H9 (cell line): ENCODE results near the gene CCDC92. TPM values are rescaled to one million over a fixed set of nuclear protein-coding genes. Genes with fewer than 3 reads are reported as not detected.

Experiments used
- DNase-seq: peaks from one replicate; pipeline ENCODE4 v3.0.0-alpha.2; 2017
- H2AFZ ChIP-seq: one replicate; pipeline ENCODE4 v1.6.1; 2013; ENCODE audit warnings: mild to moderate bottlenecking, low read length, control low read depth, moderate library complexity
- H2AK5ac ChIP-seq: 2 replicates; pipeline ENCODE4 v1.6.1; 2013; ENCODE audit warnings: low read length, control low read depth, mixed read lengths; ENCODE audit not compliant: insufficient read length
- H2BK120ac ChIP-seq: one replicate; pipeline ENCODE4 v1.6.1; 2013; ENCODE audit warnings: low read depth, mild to moderate bottlenecking, low read length, control low read depth, inconsistent platforms; ENCODE audit not compliant: poor library complexity, severe bottlenecking
- H2BK12ac ChIP-seq: 2 replicates; pipeline ENCODE4 v1.6.1; 2013; ENCODE audit warnings: low read length, control low read depth, mixed read lengths, low read depth; ENCODE audit not compliant: insufficient read length
- H2BK15ac ChIP-seq: 2 replicates; pipeline ENCODE4 v1.6.1; 2013; ENCODE audit warnings: low read depth, low read length, control low read depth
- H2BK20ac ChIP-seq: one replicate; pipeline ENCODE4 v1.6.1; 2013; ENCODE audit warnings: low read depth, mild to moderate bottlenecking, low read length, control low read depth, inconsistent platforms; ENCODE audit not compliant: poor library complexity, severe bottlenecking
- H2BK5ac ChIP-seq: 2 replicates; pipeline ENCODE4 v1.6.1; 2013; ENCODE audit warnings: low read length, control low read depth, mixed read lengths; ENCODE audit not compliant: insufficient read length
- H3K14ac ChIP-seq: 2 replicates; pipeline ENCODE4 v1.6.1; 2013; ENCODE audit warnings: low read length, control low read depth; ENCODE audit not compliant: insufficient read depth
- H3K18ac ChIP-seq: 2 replicates; pipeline ENCODE4 v1.6.1; 2013; ENCODE audit warnings: low read depth, mild to moderate bottlenecking, mixed read lengths, low read length, control low read depth; ENCODE audit not compliant: insufficient read length
- H3K23ac ChIP-seq: 2 replicates; pipeline ENCODE4 v1.6.1; 2013; ENCODE audit warnings: low read length, control low read depth, mixed read lengths, low read depth; ENCODE audit not compliant: insufficient read length
- H3K23me2 ChIP-seq: 2 replicates; pipeline ENCODE4 v1.6.1; 2013; ENCODE audit warnings: low read depth, mild to moderate bottlenecking, mixed read lengths, low read length, control low read depth; ENCODE audit not compliant: insufficient read length, poor library complexity, severe bottlenecking
- H3K27ac ChIP-seq: 2 replicates; pipeline ENCODE4 v1.5.1; 2013; ENCODE audit warnings: low read length, control low read depth, mixed read lengths, low read depth; ENCODE audit not compliant: insufficient read length
- H3K27me3 ChIP-seq: 2 replicates; pipeline ENCODE4 v1.6.1; 2013; ENCODE audit warnings: low read length, control low read depth, inconsistent platforms; ENCODE audit not compliant: insufficient read depth
- H3K4ac ChIP-seq: 2 replicates; pipeline ENCODE4 v1.6.1; 2013; ENCODE audit warnings: low read depth, mild to moderate bottlenecking, control low read depth, inconsistent platforms, low read length, moderate library complexity
- H3K4me1 ChIP-seq: 2 replicates; pipeline ENCODE4 v1.6.1; 2013; ENCODE audit warnings: low read length, control low read depth, inconsistent platforms; ENCODE audit not compliant: insufficient read depth
- H3K4me2 ChIP-seq: 2 replicates; pipeline ENCODE4 v1.6.1; 2013; ENCODE audit warnings: low read length, control low read depth, mixed read lengths; ENCODE audit not compliant: insufficient read length, insufficient read depth
- H3K56ac ChIP-seq: 2 replicates; pipeline ENCODE4 v1.6.1; 2013; ENCODE audit warnings: low read depth, mild to moderate bottlenecking, mixed read lengths, low read length, control low read depth; ENCODE audit not compliant: insufficient read length
- H3K79me1 ChIP-seq: 2 replicates; pipeline ENCODE4 v1.6.1; 2013; ENCODE audit warnings: low read depth, mild to moderate bottlenecking, moderate library complexity, low read length, control low read depth, inconsistent platforms; ENCODE audit not compliant: insufficient read depth, poor library complexity, severe bottlenecking
- H3K79me2 ChIP-seq: 2 replicates; pipeline ENCODE4 v1.6.1; 2013; ENCODE audit warnings: low read length, control low read depth, inconsistent platforms; ENCODE audit not compliant: insufficient read depth
- H3K9ac ChIP-seq: 2 replicates; pipeline ENCODE4 v1.6.1; 2013; ENCODE audit warnings: low read length, control low read depth, mixed read lengths; ENCODE audit not compliant: insufficient read length; ENCODE audit errors: extremely low read depth
- H3K9me3 ChIP-seq: one replicate; pipeline ENCODE4 v1.6.1; 2013; ENCODE audit warnings: low read depth, low read length, inconsistent platforms; ENCODE audit not compliant: control insufficient read depth
- H3T11ph ChIP-seq: one replicate; pipeline ENCODE4 v1.6.1; 2013; ENCODE audit warnings: mild to moderate bottlenecking, low read length, control low read depth, inconsistent platforms
- H4K20me1 ChIP-seq: one replicate; pipeline ENCODE4 v1.6.1; 2013; ENCODE audit not compliant: control insufficient read depth, insufficient read length, insufficient read depth
- H4K5ac ChIP-seq: 2 replicates; pipeline ENCODE4 v1.6.1; 2013; ENCODE audit warnings: low read depth, mild to moderate bottlenecking, mixed read lengths, low read length, control low read depth; ENCODE audit not compliant: insufficient read length
- H4K8ac ChIP-seq: replicated peaks from 2 replicates; pipeline ENCODE4 v1.6.1; 2013; ENCODE audit warnings: low read length, control low read depth, mixed read lengths, low read depth; ENCODE audit not compliant: insufficient read length
- H4K91ac ChIP-seq: 2 replicates; pipeline ENCODE4 v1.6.1; 2013; ENCODE audit warnings: low read depth, mild to moderate bottlenecking, moderate library complexity, mixed read lengths, low read length, control low read depth; ENCODE audit not compliant: insufficient read length
- H3K27ac Mint-ChIP-seq, 3 experiments: 2 replicates in 2 of 3; 3 replicates in 1 of 3; pipeline ENCODE4 v1.8.0; 2020 to 2021; ENCODE audit warnings: mixed read lengths in 3 of 3, mild to moderate bottlenecking in 1 of 3, moderate library complexity in 1 of 3
- H3K27me3 Mint-ChIP-seq: 2 replicates; pipeline ENCODE4 v1.8.0; 2021; ENCODE audit warnings: low read depth, mild to moderate bottlenecking, moderate library complexity, mixed read lengths
- H3K36me3 Mint-ChIP-seq, 3 experiments: 2 replicates in 2 of 3; 3 replicates in 1 of 3; pipeline ENCODE4 v1.8.0; 2020 to 2021; ENCODE audit warnings: low read depth in 3 of 3, mixed read lengths in 3 of 3; ENCODE audit not compliant: insufficient read depth in 1 of 3
- H3K4me1 Mint-ChIP-seq, 2 experiments: 2 replicates each; pipeline ENCODE4 v1.8.0; 2020; ENCODE audit warnings: mixed read lengths in 2 of 2
- H3K4me3 Mint-ChIP-seq, 2 experiments: 2 replicates in 1 of 2; 3 replicates in 1 of 2; pipeline ENCODE4 v1.8.0; 2020 to 2021; ENCODE audit warnings: mild to moderate bottlenecking in 2 of 2, mixed read lengths in 2 of 2, moderate library complexity in 1 of 2
- H3K9me3 Mint-ChIP-seq, 2 experiments: 2 replicates in 1 of 2; 3 replicates in 1 of 2; pipeline ENCODE4 v1.8.0; 2020; ENCODE audit warnings: mild to moderate bottlenecking in 2 of 2, mixed read lengths in 2 of 2, moderate library complexity in 1 of 2
- WGBS: extraction: QIAGEN DNeasy Blood & Tissue Kit; methylation state at CpG from one replicate; pipeline ENCODE4 v1.1.7; 2013; ENCODE audit warnings: missing lambda C conversion rate, low lambda C conversion rate, mixed read lengths; ENCODE audit not compliant: insufficient read length; ENCODE audit errors: extremely low coverage; 5-methylcytosine and 5-hydroxymethylcytosine counted together
- total RNA-seq: library from RNA; stranded (reverse); gene quantifications from 2 replicates; pipeline ENCODE4 v1.2.1, GENCODE V29; 2021
- TF ChIP-seq, protein P1 (sequence below): fragments of 200-600 bp; sonication (generic); conservative IDR thresholded peaks from 3 replicates; pipeline ENCODE4 v1.8.0; 2021; ENCODE audit warnings: antibody characterized with exemption, mild to moderate bottlenecking

CCDC92 gene
- total RNA-seq, 1 experiment from 2014 or later: 1.3 TPM

DNA sequence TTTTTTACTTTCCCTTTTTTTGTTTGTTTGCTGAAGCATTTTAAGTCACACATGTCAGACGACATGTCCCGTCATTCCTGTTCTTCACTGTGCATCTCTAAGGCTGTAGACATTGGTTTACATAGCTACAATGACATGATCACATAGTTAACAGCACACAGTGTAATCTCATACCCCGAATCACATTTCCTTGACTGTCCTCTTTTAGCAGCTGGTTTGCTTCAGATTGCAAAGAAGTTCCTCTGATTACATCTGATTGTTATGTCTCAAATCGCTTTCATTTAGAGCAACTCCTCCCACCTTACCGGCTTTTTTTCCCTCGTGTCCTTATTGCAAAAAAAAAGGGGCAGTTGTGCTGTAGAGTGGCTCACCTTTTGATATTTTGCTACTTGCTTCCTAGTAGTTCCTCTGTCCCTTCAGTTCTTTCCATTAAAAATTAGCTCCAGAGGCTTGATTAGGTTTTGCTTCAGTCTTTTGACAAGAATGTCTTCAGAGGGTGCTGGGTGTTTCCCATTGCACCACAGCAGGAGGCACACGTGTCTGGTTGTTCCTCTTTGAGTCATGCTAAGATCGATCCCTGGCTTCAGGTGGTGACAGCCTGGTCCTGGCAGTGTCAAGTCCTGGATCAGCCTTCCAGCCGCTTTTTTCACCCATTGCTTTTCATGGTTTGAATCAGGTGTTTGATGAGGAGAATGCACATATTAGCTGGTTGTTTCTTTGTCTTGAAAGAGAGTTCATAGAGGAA lies 35.4 kb upstream of the CCDC92 start:
- H3K4me1 ChIP-seq: no peaks in the 10 kb centered on the region; the same call in 1 of the 2 replicates
- H3K79me1 ChIP-seq: no peaks in the 10 kb centered on the region
- H2BK120ac ChIP-seq: no peak overlapping the region
- WGBS: no CpG with 5 or more reads among the region's 9 CpGs
- H3K4ac ChIP-seq: no peak overlapping the region
- no peak overlapping the region for H4K91ac ChIP-seq
- Mint-ChIP-seq H3K9me3 (no peaks in the 10 kb centered on the region), H3K4me1 (peaks cover 11 to 18% of the 10 kb centered on the region in 2 experiments), H3K27me3 (no peaks in the 10 kb centered on the region), H3K27ac (no peak overlapping the region), H3K4me3 (no peak overlapping the region), H3K36me3 (peaks cover 13 to 21% (median 20%) of the 10 kb centered on the region in 3 experiments)
- no peak overlapping the region for H3K9ac ChIP-seq
- H2BK12ac ChIP-seq: no peak overlapping the region
- H2AFZ ChIP-seq: no peak overlapping the region
- no peak overlapping the region for H3K27ac ChIP-seq
- no peak overlapping the region for H2BK5ac ChIP-seq
- no peak overlapping the region for H2AK5ac ChIP-seq
- no peak overlapping the region for H3K23ac ChIP-seq
- TF ChIP-seq, protein P1, sequence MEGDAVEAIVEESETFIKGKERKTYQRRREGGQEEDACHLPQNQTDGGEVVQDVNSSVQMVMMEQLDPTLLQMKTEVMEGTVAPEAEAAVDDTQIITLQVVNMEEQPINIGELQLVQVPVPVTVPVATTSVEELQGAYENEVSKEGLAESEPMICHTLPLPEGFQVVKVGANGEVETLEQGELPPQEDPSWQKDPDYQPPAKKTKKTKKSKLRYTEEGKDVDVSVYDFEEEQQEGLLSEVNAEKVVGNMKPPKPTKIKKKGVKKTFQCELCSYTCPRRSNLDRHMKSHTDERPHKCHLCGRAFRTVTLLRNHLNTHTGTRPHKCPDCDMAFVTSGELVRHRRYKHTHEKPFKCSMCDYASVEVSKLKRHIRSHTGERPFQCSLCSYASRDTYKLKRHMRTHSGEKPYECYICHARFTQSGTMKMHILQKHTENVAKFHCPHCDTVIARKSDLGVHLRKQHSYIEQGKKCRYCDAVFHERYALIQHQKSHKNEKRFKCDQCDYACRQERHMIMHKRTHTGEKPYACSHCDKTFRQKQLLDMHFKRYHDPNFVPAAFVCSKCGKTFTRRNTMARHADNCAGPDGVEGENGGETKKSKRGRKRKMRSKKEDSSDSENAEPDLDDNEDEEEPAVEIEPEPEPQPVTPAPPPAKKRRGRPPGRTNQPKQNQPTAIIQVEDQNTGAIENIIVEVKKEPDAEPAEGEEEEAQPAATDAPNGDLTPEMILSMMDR: no peak
- no peaks in the 10 kb centered on the region for H4K20me1 ChIP-seq
- H3K4me2 ChIP-seq: no peak overlapping the region
- H4K8ac ChIP-seq: no peak overlapping the region
- H3K27me3 ChIP-seq: no peaks in the 10 kb centered on the region
- no peak overlapping the region for H2BK15ac ChIP-seq
- H3K23me2 ChIP-seq: no peaks in the 10 kb centered on the region
- no peak overlapping the region for H2BK20ac ChIP-seq
- H3K14ac ChIP-seq: no peak overlapping the region
- H3K9me3 ChIP-seq: no peaks in the 10 kb centered on the region
- H4K5ac ChIP-seq: no peak overlapping the region
- H3K56ac ChIP-seq: no peak overlapping the region
- no peak for DNase-seq
- no peak overlapping the region for H3K18ac ChIP-seq
- no peaks in the 10 kb centered on the region for H3K79me2 ChIP-seq
- H3T11ph ChIP-seq: no peak overlapping the region
